ENCODE results near the gene HOXB4. TPM values are rescaled to one million over a fixed set of nuclear protein-coding genes. Genes with fewer than 3 reads are reported as not detected.

The HOXB4 gene
- total RNA-seq, 1 experiment from 2014 or later, result 27.9 TPM

GRCh38 chr17:48569240-48569582 is 8.9 kb downstream of the HOXB4 start:
- peak overlapping the region; percentile 97 for H3K27ac ChIP-seq (ENCODE audit: low read length)
- H3K9me3 ChIP-seq (ENCODE audit: control insufficient read depth, insufficient read depth, low read depth, low read length), result no peaks in the 10 kb centered on the region
- ChIA-PET POLR2A (interaction anchor here (0.6 to 1.6 kb wide), 3 partner anchors 11 to 217 kb away, joined by 3 to 7 read pairs (median 4); no protein-coding TSS in a partner anchor), CTCF (interaction anchor here (0.8 to 1.0 kb wide), 2 partner anchors 19 to 217 kb away, joined by 3 read pairs; no protein-coding TSS in a partner anchor)
- peaks cover 10% of the 10 kb centered on the region; the same call in 1 of the 2 replicates for H3K36me3 ChIP-seq (ENCODE audit: control insufficient read depth, insufficient read depth, low read length)
- TF ChIP-seq, protein P1, sequence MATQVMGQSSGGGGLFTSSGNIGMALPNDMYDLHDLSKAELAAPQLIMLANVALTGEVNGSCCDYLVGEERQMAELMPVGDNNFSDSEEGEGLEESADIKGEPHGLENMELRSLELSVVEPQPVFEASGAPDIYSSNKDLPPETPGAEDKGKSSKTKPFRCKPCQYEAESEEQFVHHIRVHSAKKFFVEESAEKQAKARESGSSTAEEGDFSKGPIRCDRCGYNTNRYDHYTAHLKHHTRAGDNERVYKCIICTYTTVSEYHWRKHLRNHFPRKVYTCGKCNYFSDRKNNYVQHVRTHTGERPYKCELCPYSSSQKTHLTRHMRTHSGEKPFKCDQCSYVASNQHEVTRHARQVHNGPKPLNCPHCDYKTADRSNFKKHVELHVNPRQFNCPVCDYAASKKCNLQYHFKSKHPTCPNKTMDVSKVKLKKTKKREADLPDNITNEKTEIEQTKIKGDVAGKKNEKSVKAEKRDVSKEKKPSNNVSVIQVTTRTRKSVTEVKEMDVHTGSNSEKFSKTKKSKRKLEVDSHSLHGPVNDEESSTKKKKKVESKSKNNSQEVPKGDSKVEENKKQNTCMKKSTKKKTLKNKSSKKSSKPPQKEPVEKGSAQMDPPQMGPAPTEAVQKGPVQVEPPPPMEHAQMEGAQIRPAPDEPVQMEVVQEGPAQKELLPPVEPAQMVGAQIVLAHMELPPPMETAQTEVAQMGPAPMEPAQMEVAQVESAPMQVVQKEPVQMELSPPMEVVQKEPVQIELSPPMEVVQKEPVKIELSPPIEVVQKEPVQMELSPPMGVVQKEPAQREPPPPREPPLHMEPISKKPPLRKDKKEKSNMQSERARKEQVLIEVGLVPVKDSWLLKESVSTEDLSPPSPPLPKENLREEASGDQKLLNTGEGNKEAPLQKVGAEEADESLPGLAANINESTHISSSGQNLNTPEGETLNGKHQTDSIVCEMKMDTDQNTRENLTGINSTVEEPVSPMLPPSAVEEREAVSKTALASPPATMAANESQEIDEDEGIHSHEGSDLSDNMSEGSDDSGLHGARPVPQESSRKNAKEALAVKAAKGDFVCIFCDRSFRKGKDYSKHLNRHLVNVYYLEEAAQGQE (IDR thresholded peaks at IDR 0.05; ENCODE audit: insufficient read depth in 1 of 2, low read depth in 2 of 2, low read length in 1 of 2), result no peak
- TF ChIP-seq SIN3A (IDR thresholded peaks at IDR 0.05; ENCODE audit: borderline replicate concordance, insufficient read depth, low read depth, low read length), result no peak
- no peak for TF ChIP-seq CTCF (IDR thresholded peaks at IDR 0.05)
- no peak for TF ChIP-seq TCF7L2 (IDR thresholded peaks at IDR 0.05; ENCODE audit: low read depth, low read length)
- TF ChIP-seq POLR2AphosphoS5 (IDR thresholded peaks at IDR 0.05; ENCODE audit: low read depth, low read length), result no peak
- peaks cover 97% of the 10 kb centered on the region for H3K4me1 ChIP-seq (ENCODE audit: control insufficient read depth, insufficient read depth, low read length)
- in situ Hi-C loops (cut with HindIII; ENCODE audit: low pct_unique_long_range_greater_than_20kb, low sequenced_read_pairs), result no loop called here
- intact Hi-C loops (cut with micrococcal nuclease; ENCODE audit: unreplicated experiment), result no loop called here
- peak overlapping the region; percentile 16 to 99 for H3K4me3 ChIP-seq (ENCODE audit: low read depth in 2 of 2, low read length in 2 of 2)
- BruUV-seq (replicated peaks), result no TSS peak
- no peaks in the 10 kb centered on the region for H3K27me3 ChIP-seq (ENCODE audit: control insufficient read depth, insufficient read depth, low read length)
- no peak for ATAC-seq
- DNase-seq (ENCODE audit: low read depth, low spot score), result no peak

DNA sequence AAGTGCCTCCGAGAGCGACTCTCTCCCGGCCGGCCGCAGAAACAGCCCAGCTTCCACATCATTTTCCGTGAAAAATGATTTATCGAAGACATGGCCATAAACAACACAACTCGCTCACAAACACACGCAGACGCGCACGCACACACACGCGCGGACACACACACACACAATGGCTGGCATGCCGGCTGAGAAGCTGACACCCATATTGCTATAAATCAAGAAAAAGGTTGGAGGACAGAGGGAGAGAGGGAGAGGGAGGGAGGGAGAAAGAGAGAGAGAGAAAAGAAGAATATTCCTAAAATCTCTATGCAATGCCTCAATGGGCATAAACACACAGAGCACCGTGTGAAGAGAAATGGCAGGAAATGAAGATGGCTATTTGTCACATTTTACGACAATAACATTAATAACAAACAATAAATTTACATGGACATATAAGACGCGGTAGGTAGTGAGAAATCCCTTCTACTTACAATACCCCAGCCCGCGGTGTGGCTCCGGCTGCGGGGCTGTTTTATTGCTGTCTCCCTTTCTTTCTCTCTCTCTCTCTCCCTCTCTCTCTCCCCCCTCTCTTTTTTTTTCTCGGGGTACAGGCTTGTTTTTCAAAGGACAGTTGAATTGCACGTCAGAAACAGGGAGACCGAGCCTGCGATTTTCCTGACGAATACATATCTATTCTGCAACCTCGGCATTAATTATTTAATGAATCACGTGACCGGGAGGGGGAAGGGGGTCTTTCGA is 9.5 kb downstream of the HOXB4 start:
- Histone ChIP-seq H3K9me3 (ENCODE audit: control insufficient read depth, insufficient read depth, low read depth, low read length) (no peaks in the 10 kb centered on the region), H3K27ac (ENCODE audit: low read length) (peak overlapping the region; percentile 97), H3K36me3 (ENCODE audit: control insufficient read depth, insufficient read depth, low read length) (peaks cover 10% of the 10 kb centered on the region; the same call in 1 of the 2 replicates), H3K27me3 (ENCODE audit: control insufficient read depth, insufficient read depth, low read length) (no peaks in the 10 kb centered on the region), H3K4me1 (ENCODE audit: control insufficient read depth, insufficient read depth, low read length) (peaks cover 95% of the 10 kb centered on the region), H3K4me3 (ENCODE audit: low read depth in 2 of 2, low read length in 2 of 2) (peak overlapping the region; percentile 16 to 99)
- in situ Hi-C loops (cut with HindIII; ENCODE audit: low pct_unique_long_range_greater_than_20kb, low sequenced_read_pairs), result no loop called here
- TF ChIP-seq POLR2AphosphoS5 (IDR thresholded peaks at IDR 0.05; ENCODE audit: low read depth, low read length) (peak; percentile 58; the same call in 1 of the 2 replicates), TCF7L2 (IDR thresholded peaks at IDR 0.05; ENCODE audit: low read depth, low read length) (no peak)
- no peak for ATAC-seq
- intact Hi-C loops (cut with micrococcal nuclease; ENCODE audit: unreplicated experiment), result no loop called here
- CTCF ChIA-PET, result interaction anchor here (0.6 to 0.8 kb wide), 2 partner anchors 217 to 350 kb away, joined by 3 read pairs; no protein-coding TSS in a partner anchor
- BruUV-seq (replicated peaks), result no TSS peak
- POLR2A ChIA-PET, result interaction anchor here (0.6 to 1.6 kb wide), 4 partner anchors 11 to 27 kb away, joined by 4 to 8 read pairs (median 6); no protein-coding TSS in a partner anchor
- no peak for DNase-seq (ENCODE audit: low read depth, low spot score)

Data from Panc1 (cell line).